ENCODE results near the gene USP21.
A peak's percentile ranks its signal among the peaks of the same experiment; 100 is the strongest.
"Not testable (repeated sequence)": the region's sequence is repeated elsewhere in the genome, so short reads cannot be mapped to it uniquely, and the experiment has no call there.

USP21 gene, protein sequence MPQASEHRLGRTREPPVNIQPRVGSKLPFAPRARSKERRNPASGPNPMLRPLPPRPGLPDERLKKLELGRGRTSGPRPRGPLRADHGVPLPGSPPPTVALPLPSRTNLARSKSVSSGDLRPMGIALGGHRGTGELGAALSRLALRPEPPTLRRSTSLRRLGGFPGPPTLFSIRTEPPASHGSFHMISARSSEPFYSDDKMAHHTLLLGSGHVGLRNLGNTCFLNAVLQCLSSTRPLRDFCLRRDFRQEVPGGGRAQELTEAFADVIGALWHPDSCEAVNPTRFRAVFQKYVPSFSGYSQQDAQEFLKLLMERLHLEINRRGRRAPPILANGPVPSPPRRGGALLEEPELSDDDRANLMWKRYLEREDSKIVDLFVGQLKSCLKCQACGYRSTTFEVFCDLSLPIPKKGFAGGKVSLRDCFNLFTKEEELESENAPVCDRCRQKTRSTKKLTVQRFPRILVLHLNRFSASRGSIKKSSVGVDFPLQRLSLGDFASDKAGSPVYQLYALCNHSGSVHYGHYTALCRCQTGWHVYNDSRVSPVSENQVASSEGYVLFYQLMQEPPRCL

DNA sequence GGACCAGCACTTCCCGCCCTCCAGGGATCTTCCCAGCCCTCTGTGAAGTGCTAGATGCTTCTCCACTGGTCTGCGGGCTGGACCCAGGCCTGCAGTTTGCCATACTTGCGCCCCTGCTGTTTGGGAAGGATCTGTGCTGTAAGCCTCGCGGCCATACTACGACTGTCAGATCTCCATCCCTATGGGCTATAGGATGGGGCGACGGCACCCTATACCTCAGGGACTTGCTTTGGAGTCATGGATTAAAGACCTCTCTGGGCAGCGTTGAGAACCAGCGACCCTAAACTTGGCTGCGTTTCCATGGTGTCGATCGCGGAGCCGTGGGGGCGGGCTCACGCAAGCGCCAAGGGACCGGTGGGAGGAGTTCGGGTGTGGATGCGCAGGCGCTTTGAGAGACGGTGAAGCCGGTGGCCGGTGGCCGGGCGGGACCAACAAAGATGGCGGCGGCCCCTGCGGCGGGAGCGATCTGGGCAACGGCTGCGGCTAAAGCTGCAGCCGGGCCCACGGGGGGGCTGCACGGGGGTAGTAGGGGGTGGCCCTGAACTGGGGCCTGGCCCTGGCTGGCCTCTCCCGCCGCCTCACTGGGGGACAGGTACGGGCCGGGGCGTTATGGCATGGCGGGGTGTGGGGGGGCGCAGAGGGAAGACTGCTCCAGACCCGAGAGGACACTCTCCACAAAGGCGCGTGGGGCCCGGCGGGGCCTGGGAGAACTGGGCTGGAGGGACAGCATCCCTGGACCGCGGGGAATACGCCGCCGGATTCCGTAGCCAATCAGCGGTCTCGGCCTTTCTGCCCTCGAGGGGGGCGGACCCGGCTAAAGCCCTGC is at the start of gene USP21:
Gene USP21, plus strand, starts transcription at position 414 of the 826 bp plus-strand sequence. CDS start 1,141 bp downstream, outside the sequence.
- DNase-seq (ENCODE audit: low read depth): peak; percentile 84

DNA sequence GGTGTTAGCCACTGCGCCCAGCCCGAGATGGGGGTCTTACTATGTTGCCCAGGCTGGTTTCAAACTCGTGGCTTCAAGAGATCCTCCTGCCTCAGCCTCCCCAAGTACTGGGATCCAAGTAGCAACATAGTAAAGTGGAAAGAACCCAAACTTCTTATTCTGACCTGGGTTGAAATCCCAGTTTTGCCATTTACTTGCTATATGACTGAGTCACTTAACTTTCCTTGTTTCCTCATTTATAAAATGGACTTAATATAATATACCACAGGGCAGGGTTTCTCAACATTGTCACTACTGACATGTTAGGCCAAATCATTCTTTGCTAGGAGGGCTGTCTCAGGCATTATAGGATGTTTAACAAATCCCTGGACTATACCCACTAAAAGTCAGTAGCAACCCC is 48.2 kb upstream of the USP21 start:
- no peak for DNase-seq (ENCODE audit: low read depth)

DNA sequence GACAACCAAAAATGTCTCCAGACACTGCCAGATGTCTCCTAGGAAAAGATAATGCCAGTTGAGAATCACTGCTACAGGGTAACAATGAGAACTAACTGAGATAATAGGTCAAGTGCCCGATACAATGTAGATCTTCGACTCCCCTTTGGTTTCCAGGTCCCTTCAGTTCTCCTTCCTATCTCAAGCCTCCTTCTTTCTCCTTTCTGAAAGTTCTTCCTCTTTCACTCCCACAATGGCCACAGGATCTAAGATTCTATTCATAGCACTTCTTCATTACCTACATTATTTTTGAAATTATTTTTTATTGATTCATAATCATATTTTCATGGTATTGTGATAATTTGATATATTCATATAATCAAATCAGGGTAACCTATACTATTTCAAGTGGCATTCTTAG is 47.8 kb upstream of the USP21 start:
- DNase-seq (ENCODE audit: low read depth): no peak

DNA sequence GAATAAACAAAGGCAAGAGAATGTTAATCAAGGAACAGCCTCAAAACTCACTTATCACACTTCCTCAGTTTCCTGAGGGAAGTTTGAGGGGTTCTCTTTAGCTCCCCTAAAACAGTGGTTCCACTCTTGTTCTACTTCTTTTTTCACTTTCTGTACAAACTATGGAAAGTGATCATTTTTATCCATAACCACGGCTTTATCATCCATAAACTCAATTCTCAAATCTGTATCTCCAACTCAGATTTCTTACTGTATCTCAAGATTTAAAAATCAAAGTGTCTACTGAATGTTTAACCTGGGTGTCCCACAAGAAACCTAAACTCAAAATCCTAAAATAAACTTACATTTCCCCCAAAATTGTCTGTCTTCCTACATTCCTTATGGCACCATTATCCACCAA is 45.4 kb upstream of the USP21 start:
- DNase-seq (ENCODE audit: low read depth): no peak

DNA sequence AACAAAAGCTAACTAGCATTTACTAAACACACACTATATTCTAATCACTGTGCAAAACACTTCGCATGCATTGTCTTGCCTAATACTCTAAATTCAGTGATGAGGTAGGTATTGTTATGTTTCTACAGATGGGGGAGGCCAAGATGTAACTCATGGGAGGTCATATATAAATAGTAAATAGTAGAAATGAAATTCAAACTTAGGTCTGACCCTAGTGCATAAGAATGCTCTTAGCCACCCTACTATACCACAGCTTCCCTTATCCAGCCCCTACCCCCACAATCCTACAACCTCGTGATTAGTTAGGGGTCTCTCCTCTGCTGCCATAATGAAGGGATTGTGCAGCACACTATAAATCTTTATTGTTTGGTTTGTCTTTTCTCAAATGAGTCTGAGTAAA is 44.7 kb upstream of the USP21 start:
- no peak for DNase-seq (ENCODE audit: low read depth)

DNA sequence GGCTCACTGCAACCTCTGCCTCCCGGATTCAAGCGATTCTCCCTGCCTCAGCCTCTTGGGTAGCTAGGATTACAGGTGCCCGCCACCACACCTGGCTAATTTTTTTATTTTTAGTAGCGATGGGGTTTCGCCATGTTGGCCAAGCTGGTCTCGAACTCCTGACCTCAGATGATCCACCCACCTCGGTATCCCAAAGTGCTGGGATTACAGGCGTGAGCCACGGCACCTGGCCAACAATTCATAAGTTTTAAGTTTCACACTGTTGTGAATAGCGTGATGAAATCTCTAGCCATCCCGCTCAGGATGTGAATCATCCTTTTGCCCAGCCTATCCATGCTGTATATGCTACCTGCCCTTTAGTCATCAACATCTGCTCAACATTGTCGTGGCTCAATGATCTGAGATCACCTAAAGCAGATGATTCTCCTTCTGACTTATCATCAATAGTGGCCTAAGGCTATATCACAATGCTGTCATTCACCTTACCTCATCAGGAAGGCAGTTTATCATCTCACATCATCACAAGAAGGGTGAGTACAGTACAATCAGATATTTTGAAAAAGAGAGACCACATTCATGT is 44.1 kb upstream of the USP21 start:
- no peak for DNase-seq (ENCODE audit: low read depth)

DNA sequence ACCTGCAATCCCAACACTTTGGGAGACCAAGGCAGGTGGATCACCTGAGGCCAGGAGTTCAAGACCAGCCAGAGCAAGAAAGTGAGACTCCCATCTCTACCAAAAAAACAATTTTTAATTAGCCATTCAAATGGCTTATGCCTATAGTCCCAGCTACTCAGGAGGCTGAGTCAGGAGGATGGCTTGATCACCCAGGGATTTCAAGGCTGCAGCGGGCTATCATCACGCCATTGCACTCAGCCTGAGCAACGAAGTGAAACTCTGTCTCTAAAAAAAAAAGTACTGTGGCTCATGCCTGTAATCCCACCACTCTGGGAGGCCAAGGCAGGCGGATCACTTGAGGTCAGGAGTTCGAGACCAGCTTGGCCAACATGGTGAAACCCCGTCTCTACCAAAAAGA is 43.3 kb upstream of the USP21 start:
- DNase-seq (ENCODE audit: low read depth): not testable (repeated sequence)

DNA sequence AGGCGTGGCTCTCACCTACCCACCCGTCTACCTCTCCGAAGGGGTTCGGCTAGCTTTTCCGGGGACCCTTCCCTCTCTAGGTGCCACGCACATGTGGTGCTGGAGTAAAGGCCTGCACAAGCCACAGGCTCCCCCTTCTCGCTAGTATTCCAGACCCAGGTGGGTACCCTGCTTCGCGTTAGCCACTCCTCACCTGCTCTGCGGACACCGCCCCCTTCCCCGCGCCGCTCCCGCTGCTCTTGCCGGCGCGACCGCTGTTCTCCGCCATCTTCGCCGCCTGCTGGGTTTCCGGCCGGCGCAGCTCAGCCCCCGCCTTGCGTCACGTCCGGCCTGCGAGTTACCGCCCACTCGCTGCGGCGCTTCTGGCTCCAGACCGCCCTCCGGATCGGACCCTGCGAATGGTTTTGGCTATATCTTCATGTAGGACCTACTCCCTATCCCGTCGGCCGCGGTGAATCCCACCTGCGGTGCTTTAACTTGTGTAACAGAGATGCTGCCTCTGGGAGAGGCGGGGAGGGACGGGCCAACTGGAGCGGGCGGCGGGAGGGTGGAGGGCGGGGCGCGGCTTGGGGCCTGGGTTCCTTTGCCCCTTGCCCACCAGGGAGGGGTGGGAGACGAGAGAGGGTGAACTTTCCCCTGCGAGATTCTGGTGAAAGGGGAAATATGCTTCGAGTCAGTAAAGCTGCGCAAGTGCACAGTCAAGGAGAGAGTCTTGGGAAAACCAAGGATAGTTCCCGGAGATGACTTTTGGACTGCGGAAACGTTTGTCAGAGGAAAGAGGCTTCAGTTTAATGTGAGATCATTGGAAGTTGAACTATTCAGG is 41.3 kb upstream of the USP21 start, which contains the start of the genes NIT1 and PFDN2:
Gene NIT1, plus strand, starts transcription at position 347 of the 823 bp plus-strand sequence. Its CDS starts 72 bp downstream, at position 419.
Gene PFDN2, minus strand, starts transcription at position 279 of the 823 bp plus-strand sequence. Its CDS starts 11 bp downstream, at position 268.
- DNase-seq (ENCODE audit: low read depth): peak; percentile 77

DNA sequence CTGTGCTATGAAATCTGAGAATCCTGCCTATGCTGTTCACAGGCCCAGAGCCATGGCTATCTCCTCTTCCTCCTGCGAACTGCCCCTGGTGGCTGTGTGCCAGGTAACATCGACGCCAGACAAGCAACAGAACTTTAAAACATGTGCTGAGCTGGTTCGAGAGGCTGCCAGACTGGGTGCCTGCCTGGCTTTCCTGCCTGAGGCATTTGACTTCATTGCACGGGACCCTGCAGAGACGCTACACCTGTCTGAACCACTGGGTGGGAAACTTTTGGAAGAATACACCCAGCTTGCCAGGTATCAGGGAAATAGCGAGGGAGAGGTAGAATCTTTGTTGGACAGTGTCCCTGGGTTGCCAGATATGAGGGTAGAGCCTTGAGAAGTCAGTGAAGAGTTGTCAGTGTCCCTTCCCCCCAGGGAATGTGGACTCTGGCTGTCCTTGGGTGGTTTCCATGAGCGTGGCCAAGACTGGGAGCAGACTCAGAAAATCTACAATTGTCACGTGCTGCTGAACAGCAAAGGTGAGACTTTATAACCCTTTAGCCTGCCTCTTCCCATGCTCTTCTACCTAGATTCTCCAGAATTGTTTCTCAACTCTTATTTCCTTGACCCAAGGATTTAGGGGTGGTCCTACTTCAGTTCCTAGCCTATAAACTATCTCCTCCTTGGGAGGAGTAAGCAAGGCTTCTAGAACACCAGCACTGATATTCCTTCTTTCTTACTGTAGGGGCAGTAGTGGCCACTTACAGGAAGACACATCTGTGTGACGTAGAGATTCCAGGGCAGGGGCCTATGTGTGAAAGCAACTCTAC is 40.0 kb upstream of the USP21 start:
- DNase-seq (ENCODE audit: low read depth): peak; percentile 39

DNA sequence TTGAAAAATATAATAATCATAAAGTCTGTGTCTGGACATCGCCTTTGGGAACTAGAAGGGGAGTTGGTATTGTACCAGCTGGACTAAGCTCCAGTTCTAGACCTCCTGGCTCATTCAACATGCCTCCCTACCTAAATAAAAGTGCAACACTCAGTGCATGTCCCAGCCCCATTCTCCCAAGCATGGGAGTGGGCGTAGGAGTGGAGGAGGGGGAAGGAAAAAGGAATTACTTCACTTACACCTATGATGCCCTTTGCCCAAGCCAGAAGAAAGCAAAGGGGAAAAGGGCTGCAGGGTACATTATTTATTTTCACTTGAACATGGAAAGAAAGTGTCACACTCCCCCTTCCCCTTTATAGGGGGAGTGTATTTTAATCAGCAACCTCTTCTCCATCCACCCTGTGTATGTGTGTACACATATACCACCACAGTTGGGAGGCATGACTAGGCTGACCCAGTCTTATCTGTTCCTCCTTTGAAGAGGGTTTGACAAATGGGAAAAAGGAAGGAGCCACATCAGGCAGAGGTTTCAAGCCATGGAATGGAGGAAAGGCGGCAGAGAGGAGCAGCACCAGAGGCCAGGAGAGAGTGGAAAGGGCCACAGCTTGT is 38.2 kb upstream of the USP21 start:
- no peak for DNase-seq (ENCODE audit: low read depth)

DNA sequence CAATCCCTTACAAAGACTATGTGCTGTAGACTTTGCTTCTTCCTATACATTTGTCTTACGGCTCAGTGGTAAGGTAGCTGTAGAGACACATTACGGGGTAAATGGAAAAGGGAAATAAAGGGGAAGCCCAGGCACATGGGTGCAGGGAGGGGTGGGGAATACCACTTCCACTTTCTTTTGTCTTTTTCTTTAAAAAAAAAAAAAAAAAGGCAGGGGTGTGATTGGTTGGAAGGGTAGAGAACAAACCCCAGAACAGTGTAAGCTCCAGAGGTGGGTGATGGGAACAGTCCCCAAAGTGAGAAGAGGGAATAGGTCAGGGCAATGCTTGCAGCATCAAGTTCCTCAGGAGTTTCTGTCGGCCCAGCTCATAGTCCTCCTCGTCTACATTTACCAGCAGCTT is 37.5 kb upstream of the USP21 start:
- DNase-seq (ENCODE audit: low read depth): no peak

DNA sequence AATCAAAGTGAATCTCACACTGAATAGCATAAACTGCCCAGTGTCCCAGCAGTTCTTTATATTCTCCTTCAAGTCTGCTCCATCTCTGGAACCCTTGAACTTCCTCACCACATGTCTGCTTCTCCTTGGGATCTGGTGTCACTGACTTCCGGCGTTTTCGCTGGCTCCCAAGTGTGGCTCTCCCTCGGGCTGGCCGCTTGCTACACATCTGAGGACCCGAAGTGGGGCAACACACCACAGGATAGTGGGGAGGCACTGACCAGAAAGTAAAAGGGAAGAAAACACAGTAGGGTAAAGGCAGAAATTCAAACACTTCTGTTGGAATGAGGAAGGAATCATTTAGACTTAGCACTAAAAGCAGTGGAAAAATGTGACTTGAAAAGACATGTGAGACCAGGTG is 36.3 kb upstream of the USP21 start:
- DNase-seq (ENCODE audit: low read depth): no peak

DNA sequence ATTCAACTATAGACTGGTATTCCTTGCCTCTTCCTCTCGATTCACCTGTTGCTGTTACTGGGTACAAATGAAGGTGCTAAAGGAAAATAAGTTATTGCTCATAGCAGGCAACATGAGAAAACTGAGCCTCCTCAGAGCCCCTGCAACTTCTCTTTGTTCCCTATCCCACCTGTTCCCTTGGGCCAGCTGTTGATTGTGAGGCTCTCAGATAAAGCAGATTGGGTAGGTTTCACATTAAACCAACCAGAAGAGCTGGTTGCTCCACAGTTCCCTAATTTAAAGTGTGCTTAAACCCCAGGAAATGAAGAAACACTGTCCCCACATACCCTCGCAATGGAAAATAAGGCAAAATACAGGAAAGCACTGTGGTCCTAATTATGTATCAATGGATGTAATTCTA is 31.7 kb upstream of the USP21 start:
- DNase-seq (ENCODE audit: low read depth): no peak

DNA sequence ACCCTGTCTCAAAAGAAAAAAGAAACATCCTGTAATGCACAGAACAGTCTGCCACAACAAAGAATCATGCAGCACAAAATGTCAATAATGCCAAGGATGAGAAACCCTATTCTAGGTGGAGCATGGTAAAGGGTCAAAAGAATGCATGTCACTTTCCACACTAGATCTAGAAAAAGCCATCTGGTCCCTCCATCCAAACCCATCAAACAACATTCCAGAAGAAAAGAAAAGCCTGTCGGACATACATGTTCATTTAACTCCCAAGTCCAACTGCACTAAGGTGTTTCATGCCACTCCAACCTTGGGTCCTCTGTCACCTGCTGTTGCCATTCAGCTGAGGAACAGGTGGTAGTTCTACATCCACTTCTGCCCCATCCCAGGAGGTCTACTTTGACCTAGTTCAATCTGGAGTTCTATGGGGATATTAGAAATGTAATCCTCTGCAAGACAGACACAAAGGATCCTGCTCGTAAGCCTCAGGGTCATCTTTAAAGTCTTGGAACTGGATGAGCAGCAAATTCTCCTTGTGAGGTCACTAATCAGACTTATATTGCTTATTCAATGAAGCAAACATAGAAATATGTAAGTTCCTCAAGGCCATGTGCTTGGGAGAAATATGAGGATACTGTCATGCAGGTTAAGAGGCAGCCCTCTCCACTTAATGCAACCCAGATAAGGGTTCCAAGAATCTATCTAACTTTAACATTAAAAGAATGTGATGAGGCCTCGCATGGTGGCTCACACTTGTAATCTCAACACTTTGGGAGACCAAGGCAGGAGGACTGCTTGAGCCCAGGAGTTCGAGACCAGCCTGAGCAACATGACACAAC is 30.5 kb upstream of the USP21 start:
- DNase-seq (ENCODE audit: low read depth): no peak

DNA sequence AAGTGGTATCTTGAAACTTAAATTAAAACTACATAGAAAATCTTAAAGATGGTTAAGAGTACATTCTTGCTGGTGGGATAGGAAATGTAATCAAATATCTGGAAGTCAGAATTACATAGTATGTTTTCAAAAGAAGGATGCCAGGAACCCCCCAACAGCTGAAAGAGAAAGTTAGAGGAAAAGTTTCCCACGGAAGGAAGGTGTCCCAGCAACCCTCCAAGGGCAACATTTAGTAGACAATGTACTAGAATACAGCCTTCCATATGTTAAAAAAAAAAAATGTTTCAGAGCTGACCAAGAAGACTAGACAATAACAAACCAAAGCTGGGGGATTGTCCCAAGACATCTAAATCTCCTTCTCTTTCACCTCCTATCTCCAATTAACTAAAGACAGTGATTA is 29.0 kb upstream of the USP21 start:
- no peak for DNase-seq (ENCODE audit: low read depth)

DNA sequence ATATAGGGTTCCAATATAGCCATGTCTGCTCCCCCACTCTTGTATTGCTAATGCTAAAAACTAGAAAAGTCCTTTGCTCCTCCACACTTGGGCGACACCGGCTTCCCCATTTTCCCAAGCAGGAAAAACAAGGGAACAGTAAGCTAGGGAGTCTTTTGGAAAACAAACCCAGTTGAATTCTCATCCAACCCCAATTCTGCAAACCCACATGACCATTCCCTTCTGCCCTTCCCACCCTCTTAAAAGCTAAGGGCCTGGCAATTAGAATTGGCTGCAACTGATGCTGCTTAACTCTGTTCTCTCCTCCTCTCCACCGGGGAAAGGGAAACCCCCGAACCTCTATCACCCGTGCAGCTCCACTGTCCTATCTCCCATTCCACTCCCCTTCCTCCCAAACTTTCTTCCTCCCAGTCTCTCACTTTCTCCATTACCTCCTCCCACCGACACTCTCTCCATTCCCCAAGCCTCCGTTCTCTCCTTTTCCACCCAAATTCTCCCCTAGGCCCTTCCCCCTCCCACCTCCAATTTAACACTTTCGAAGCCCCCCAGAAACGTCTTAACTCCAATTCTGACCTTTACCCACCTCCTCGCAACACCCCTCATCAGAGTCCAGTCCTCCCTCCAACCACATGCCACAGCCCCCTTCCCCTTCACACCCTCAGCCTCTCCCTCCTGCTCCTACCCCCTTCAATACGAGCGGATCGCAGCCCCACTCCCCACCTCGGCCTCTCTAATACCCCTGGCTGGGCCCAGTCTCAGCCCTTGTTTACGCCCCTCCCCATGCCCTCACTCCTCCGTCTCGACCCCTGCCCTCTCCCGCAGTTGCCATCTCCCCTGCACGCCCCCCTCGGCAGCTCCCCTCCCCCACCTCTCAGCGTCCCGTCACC is 27.5 kb upstream of the USP21 start:
- DNase-seq (ENCODE audit: low read depth): no peak

DNA sequence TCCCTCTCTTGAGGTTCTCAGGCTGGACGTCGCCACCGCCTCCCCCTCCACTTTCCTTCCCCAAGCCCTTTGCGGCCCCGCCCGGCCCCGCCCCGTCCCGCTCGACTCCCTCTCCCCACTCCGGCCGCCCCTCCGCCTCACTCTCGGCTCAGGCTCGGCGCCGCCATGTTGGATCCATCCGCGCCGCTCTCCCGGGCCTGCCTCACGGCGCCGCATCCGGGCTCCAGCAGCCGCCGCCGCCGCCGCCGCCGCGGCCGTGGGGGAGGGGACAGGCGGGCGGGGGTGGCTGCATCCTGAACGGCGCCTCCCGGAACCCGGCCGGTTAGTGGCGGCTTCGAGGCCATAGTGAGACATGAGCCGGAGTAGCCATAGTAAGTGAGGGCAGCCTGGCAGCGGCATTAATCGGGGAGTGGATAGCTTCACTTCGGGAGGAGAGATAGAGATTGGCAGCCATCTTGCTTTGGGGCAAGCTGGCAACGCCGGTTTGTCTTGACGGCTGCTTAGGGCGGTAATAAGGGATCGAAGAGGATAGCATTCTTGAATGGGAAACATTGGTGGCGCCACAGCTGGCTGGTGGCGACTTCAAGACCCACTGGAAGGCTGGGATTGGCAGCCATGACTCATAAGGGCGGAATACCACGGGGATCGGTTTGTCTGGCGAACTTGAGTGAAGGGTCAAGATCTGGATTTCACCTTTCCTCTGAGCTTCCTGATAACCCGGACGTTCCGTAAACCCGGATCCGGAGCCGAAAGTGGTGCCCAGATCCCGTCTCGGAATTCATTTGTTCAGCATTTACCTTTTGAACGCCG is 26.7 kb upstream of the USP21 start, which contains the start of gene DEDD:
Gene DEDD, minus strand, starts transcription at position 258 of the 810 bp plus-strand sequence. CDS start 8,205 bp downstream, outside the sequence.
- peak; percentile 91 for DNase-seq (ENCODE audit: low read depth)
